IMR-90 (cell line): Measurements from ENCODE around the gene PLD3.

Experiments
- CTCF ChIP-seq: conservative IDR thresholded peaks from 2 replicates; pipeline ENCODE4 v1.5.1; 2012; ENCODE audit warnings: mild to moderate bottlenecking, low read depth, low read length, improper control_type of control experiment
- SMC3 ChIP-seq: fragments of 150-350 bp; IDR thresholded peaks from 2 replicates; pipeline ENCODE4 v1.6.1; 2016; ENCODE audit warnings: low read depth, mild to moderate bottlenecking, antibody characterized with exemption, low read length, moderate library complexity

DNA sequence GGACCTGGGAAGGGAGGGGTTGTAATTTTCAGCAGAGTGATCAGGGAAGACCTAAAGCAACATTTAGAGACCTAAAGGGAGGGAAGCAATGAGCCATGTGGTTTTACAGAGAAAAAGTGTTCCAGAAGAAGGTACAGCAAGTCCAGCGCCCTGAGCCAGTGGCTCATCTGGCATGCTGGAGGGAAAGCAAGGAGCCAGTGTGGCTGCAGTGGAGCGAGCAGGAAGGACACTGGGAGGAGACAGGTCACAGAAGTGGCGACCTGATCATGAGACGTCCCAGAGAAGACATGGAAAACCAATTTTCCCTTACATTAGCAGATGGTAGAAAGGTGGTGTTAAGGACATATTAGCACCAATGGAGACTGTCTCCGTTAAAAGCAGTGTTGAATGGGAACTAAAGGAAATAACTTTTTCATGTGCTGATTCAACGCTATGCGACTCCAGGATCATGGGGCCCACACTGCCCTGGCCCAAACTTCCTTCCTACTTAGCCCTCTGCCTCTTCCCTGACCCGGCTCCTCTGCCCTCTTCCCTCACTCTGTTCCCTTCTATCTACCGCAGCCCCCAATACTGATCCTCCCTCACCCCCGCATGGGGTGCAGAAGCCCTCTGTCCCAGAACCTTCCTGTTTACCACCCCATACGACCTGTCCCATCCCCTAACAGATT, 5.7 kb upstream of the PLD3 start:
- TF ChIP-seq CTCF = no peak
- no peak for TF ChIP-seq SMC3
